H1 (cell line): Measurements from ENCODE around the gene ESYT2. TPM values are rescaled to one million over a fixed set of nuclear protein-coding genes. Genes with fewer than 3 reads are reported as not detected.

Source experiments
- CTCF ChIA-PET: fragments of 300-600 bp; sonication (Branson Sonifier 250); formaldehyde crosslinking; loops from one replicate; lab custom pipeline; 2021; ENCODE audit not compliant: partially characterized antibody; lab: Charles Lee
- POLR2A ChIA-PET: fragments of 300-600 bp; sonication (Branson Sonifier 250); formaldehyde crosslinking; loops from one replicate; lab custom pipeline; 2021; ENCODE audit warnings: inconsistent platforms; ENCODE audit not compliant: partially characterized antibody; lab: Charles Lee
- DNase-seq, 2 experiments: peaks; one replicate each; pipeline versions ENCODE4 v3.0.0 to v3.0.0-alpha.2; 2010 to 2022; ENCODE audit warnings: low spot score in 2 of 2, low read depth in 1 of 2, mixed read lengths in 1 of 2
- FAIRE-seq: peaks from 2 replicates; lab custom pipeline; 2011; peaks lifted over from hg19 to GRCh38; lab: Jason Lieb, UNC
- H2AFZ ChIP-seq: 2 replicates; pipeline ENCODE4 v1.8.1; 2012; ENCODE audit warnings: low read length, inconsistent platforms
- H2AK5ac ChIP-seq: 2 replicates; pipeline ENCODE4 v1.6.1; 2013; ENCODE audit warnings: low read depth, low read length
- H2BK120ac ChIP-seq: replicated peaks from 2 replicates; pipeline ENCODE3; 2013; ENCODE audit warnings: low read depth, low read length, inconsistent platforms
- H2BK12ac ChIP-seq: 2 replicates; pipeline ENCODE4 v1.6.1; 2013; ENCODE audit warnings: low read depth, low read length
- H2BK15ac ChIP-seq: 2 replicates; pipeline ENCODE4 v1.6.1; 2013; ENCODE audit warnings: low read length
- H2BK20ac ChIP-seq: 2 replicates; pipeline ENCODE4 v1.6.1; 2013; ENCODE audit warnings: low read length
- H2BK5ac ChIP-seq: 2 replicates; pipeline ENCODE4 v1.6.1; 2013; ENCODE audit warnings: low read depth, low read length
- H3K14ac ChIP-seq: 2 replicates; pipeline ENCODE4 v1.6.1; 2013; ENCODE audit warnings: inconsistent platforms; ENCODE audit not compliant: insufficient read length
- H3K18ac ChIP-seq: 2 replicates; pipeline ENCODE4 v1.6.1; 2013; ENCODE audit warnings: low read length; ENCODE audit errors: extremely low read depth
- H3K23ac ChIP-seq: 2 replicates; pipeline ENCODE4 v1.6.1; 2013; ENCODE audit warnings: inconsistent platforms; ENCODE audit not compliant: insufficient read length
- H3K23me2 ChIP-seq: 2 replicates; pipeline ENCODE4 v1.6.1; 2013; ENCODE audit warnings: low read depth, low read length
- H3K27ac ChIP-seq: 2 replicates; pipeline ENCODE4 v1.6.1; 2011; ENCODE audit warnings: low read depth, low read length, inconsistent platforms
- H3K27me3 ChIP-seq, 4 experiments: replicated peaks in 1 of 4; 1 replicate in 1 of 4; 2 replicates in 3 of 4; pipeline versions ENCODE4 v1.6.1 to v1.8.1; 2011 to 2013; ENCODE audit warnings: low read length in 3 of 4, mild to moderate bottlenecking in 3 of 4, inconsistent platforms in 2 of 4, mixed read lengths in 2 of 4, moderate library complexity in 1 of 4; ENCODE audit not compliant: control insufficient read depth in 3 of 4, insufficient read depth in 3 of 4; ENCODE audit errors: extremely low read depth in 1 of 4
- H3K36me3 ChIP-seq, 4 experiments: 2 replicates each; pipeline versions ENCODE4 v1.6.1 to v1.8.1; 2011 to 2013; ENCODE audit warnings: mild to moderate bottlenecking in 4 of 4, low read length in 3 of 4, moderate library complexity in 2 of 4, control low read depth in 1 of 4, inconsistent platforms in 1 of 4; ENCODE audit not compliant: insufficient read depth in 4 of 4, control insufficient read depth in 2 of 4
- H3K4ac ChIP-seq: replicated peaks from 2 replicates; pipeline ENCODE3; 2013; ENCODE audit warnings: low read length, low read depth, mixed read lengths, inconsistent platforms; ENCODE audit not compliant: insufficient read length
- H3K4me1 ChIP-seq, 4 experiments: replicated peaks in 1 of 4; 1 replicate in 1 of 4; 2 replicates in 3 of 4; pipeline versions ENCODE4 v1.6.1 to v1.8.1; 2011 to 2013; ENCODE audit warnings: low read length in 3 of 4, inconsistent platforms in 2 of 4, mixed read lengths in 1 of 4; ENCODE audit not compliant: insufficient read depth in 4 of 4, control insufficient read depth in 3 of 4
- H3K4me2 ChIP-seq, 2 experiments: 2 replicates each; pipeline versions ENCODE4 v1.6.1 to v1.8.1; 2011 to 2013; ENCODE audit warnings: low read depth in 2 of 2, low read length in 2 of 2, control low read depth in 1 of 2, inconsistent platforms in 1 of 2, mild to moderate bottlenecking in 1 of 2; ENCODE audit not compliant: insufficient read depth in 1 of 2
- H3K4me3 ChIP-seq, 4 experiments: fragments of 200-600, 300-600 bp in 1 of 4; sonication (generic), shearing (Covaris generic), sonication (Bioruptor Twin) in 1 of 4; 2 replicates each; pipeline versions ENCODE4 v1.5.1 to v1.8.1; 2011 to 2016; ENCODE audit warnings: low read length in 4 of 4, low read depth in 3 of 4, control low read depth in 2 of 4, inconsistent platforms in 2 of 4, mild to moderate bottlenecking in 2 of 4, mixed read lengths in 1 of 4, moderate library complexity in 1 of 4; ENCODE audit not compliant: insufficient read depth in 2 of 4; ENCODE audit errors: extremely low read depth in 1 of 4
- H3K56ac ChIP-seq: replicated peaks from 2 replicates; pipeline ENCODE3; 2013; ENCODE audit warnings: low read depth, mild to moderate bottlenecking, mixed read lengths, low read length, inconsistent platforms; ENCODE audit not compliant: insufficient read length
- H3K79me1 ChIP-seq: 2 replicates; pipeline ENCODE4 v1.6.1; 2013; ENCODE audit warnings: low read depth, low read length, control low read depth
- H3K79me2 ChIP-seq, 2 experiments: 2 replicates each; pipeline versions ENCODE4 v1.6.1 to v1.8.1; 2012 to 2013; ENCODE audit warnings: low read length in 2 of 2, mild to moderate bottlenecking in 2 of 2, inconsistent platforms in 1 of 2; ENCODE audit not compliant: insufficient read depth in 2 of 2, control insufficient read depth in 1 of 2
- H3K9ac ChIP-seq, 4 experiments: replicated peaks in 1 of 4; 1 replicate in 1 of 4; 2 replicates in 3 of 4; pipeline versions ENCODE4 v1.6.1 to v1.8.1; 2011 to 2013; ENCODE audit warnings: low read depth in 3 of 4, low read length in 3 of 4, control low read depth in 2 of 4, mild to moderate bottlenecking in 2 of 4, moderate library complexity in 2 of 4, inconsistent platforms in 1 of 4; ENCODE audit errors: extremely low read depth in 1 of 4
- H3K9me3 ChIP-seq, 2 experiments: 2 replicates each; pipeline versions ENCODE4 v1.6.1 to v1.8.1; 2012 to 2013; ENCODE audit warnings: mild to moderate bottlenecking in 2 of 2, moderate library complexity in 2 of 2, control low read depth in 1 of 2, inconsistent platforms in 1 of 2, low read depth in 1 of 2, low read length in 1 of 2, mixed read lengths in 1 of 2; ENCODE audit not compliant: insufficient read depth in 2 of 2
- H4K20me1 ChIP-seq, 2 experiments: replicated peaks in 1 of 2; 2 replicates each; pipeline versions ENCODE3 to v1.8.1; 2011 to 2013; ENCODE audit warnings: inconsistent platforms in 2 of 2, low read length in 2 of 2, mild to moderate bottlenecking in 1 of 2; ENCODE audit not compliant: insufficient read depth in 2 of 2, control insufficient read depth in 1 of 2
- H4K5ac ChIP-seq: 2 replicates; pipeline ENCODE4 v1.6.1; 2013; ENCODE audit warnings: low read length, low read depth, mixed read lengths, inconsistent platforms; ENCODE audit not compliant: insufficient read length
- H4K8ac ChIP-seq: 2 replicates; pipeline ENCODE4 v1.8.0; 2013; ENCODE audit warnings: mild to moderate bottlenecking, moderate library complexity, low read length, inconsistent platforms; ENCODE audit not compliant: insufficient read depth; ENCODE audit errors: extremely low read depth
- H4K91ac ChIP-seq: replicated peaks from 2 replicates; pipeline ENCODE3; 2013; ENCODE audit warnings: low read length, mixed read lengths, inconsistent platforms; ENCODE audit not compliant: insufficient read length
- HDAC2 ChIP-seq, 2 experiments: fragments of 300-600 bp in 1 of 2; sonication (generic) in 1 of 2; IDR thresholded peaks; 2 replicates each; pipeline ENCODE4 v1.6.1; 2011 to 2012; ENCODE audit warnings: low read depth in 2 of 2, low read length in 2 of 2, mild to moderate bottlenecking in 2 of 2, moderate library complexity in 2 of 2, borderline replicate concordance in 1 of 2, inconsistent platforms in 1 of 2
- HDAC6 ChIP-seq: IDR thresholded peaks from one replicate; pipeline ENCODE4 v1.7.1; 2012; ENCODE audit warnings: low read depth, mild to moderate bottlenecking, inconsistent platforms, low read length, moderate library complexity
- NANOG ChIP-seq: IDR thresholded peaks from 2 replicates; pipeline ENCODE4 v1.6.1; 2011; ENCODE audit warnings: low read length, low read depth, mild to moderate bottlenecking, inconsistent platforms; ENCODE audit not compliant: insufficient read depth, poor library complexity, severe bottlenecking
- POU5F1 ChIP-seq: IDR thresholded peaks from 2 replicates; pipeline ENCODE4 v1.6.1; 2011; ENCODE audit warnings: low read depth, mild to moderate bottlenecking, low read length, moderate library complexity
- RAD21 ChIP-seq, 2 experiments: IDR thresholded peaks in 1 of 2; conservative IDR thresholded peaks in 1 of 2; 2 replicates each; pipeline ENCODE4 v1.6.1; 2011; ENCODE audit warnings: low read depth in 2 of 2, low read length in 2 of 2, improper control_type of control experiment in 1 of 2, inconsistent platforms in 1 of 2, mild to moderate bottlenecking in 1 of 2, moderate library complexity in 1 of 2
- RNF2 ChIP-seq: fragments of 200-900, 300-1000 bp; sonication (generic); IDR thresholded peaks from 2 replicates; pipeline ENCODE4 v1.7.1; 2016; ENCODE audit warnings: borderline replicate concordance, low read depth, mild to moderate bottlenecking, antibody characterized with exemption, low read length; ENCODE audit not compliant: poor library complexity, severe bottlenecking; ENCODE audit errors: missing control alignments
- SIN3A ChIP-seq, 2 experiments: IDR thresholded peaks in 1 of 2; conservative IDR thresholded peaks in 1 of 2; 2 replicates each; pipeline ENCODE4 v1.6.1; 2011 to 2012; ENCODE audit warnings: low read length in 2 of 2, improper control_type of control experiment in 1 of 2, low read depth in 1 of 2, mild to moderate bottlenecking in 1 of 2
- SIX5 ChIP-seq: IDR thresholded peaks from 2 replicates; pipeline ENCODE4 v1.6.1; 2011; ENCODE audit warnings: mild to moderate bottlenecking, low read depth, low read length
- SP2 ChIP-seq: IDR thresholded peaks from 2 replicates; pipeline ENCODE4 v1.6.1; 2012; ENCODE audit warnings: mild to moderate bottlenecking, low read length, inconsistent platforms
- WGBS, 2 experiments: shearing (Covaris generic) in 1 of 2; methylation state at CpG; one replicate each; pipeline versions ENCODE4 v1.1.6 to v1.1.7; 2013 to 2015; ENCODE audit warnings: low lambda C conversion rate in 2 of 2, mixed read lengths in 2 of 2, inconsistent platforms in 1 of 2, low coverage in 1 of 2, missing lambda C conversion rate in 1 of 2; ENCODE audit not compliant: insufficient replicate concordance in 2 of 2, insufficient coverage in 1 of 2, insufficient read length in 1 of 2; ENCODE audit errors: extremely low coverage in 1 of 2, missing lambda C conversion rate in 1 of 2; 5-methylcytosine and 5-hydroxymethylcytosine counted together
- polyA plus RNA-seq, 7 experiments: library from polyadenylated mRNA; depleted of rRNA in 3 of 7; stranded (reverse) in 5 of 7; unstranded in 2 of 7; fragments of >200 nt in 5 of 7; fragments of 200-250 nt in 2 of 7; gene quantifications; 1 replicate in 5 of 7; 2 replicates in 1 of 7; 4 replicates in 1 of 7; pipeline versions ENCODE4 v1.2.1 to v1.2.3, GENCODE V29; 2011 to 2013; ENCODE audit warnings: missing spikeins in 2 of 7, mixed read lengths in 2 of 7
- total RNA-seq: library from RNA; stranded (reverse); fragmentation: NEBNext Ultra II Directional; extraction: Animal tissue kit (Norgen Biotek cat#: 25700); gene quantifications from 2 replicates; pipeline ENCODE4 v1.2.1, GENCODE V29; 2021

Gene ESYT2
- total and polyA plus RNA-seq, 2 of the 8 experiments (the other 6 are each of a cell fraction or from before 2014, with no cell fraction given), result 27.0 to 37.5 TPM

DNA sequence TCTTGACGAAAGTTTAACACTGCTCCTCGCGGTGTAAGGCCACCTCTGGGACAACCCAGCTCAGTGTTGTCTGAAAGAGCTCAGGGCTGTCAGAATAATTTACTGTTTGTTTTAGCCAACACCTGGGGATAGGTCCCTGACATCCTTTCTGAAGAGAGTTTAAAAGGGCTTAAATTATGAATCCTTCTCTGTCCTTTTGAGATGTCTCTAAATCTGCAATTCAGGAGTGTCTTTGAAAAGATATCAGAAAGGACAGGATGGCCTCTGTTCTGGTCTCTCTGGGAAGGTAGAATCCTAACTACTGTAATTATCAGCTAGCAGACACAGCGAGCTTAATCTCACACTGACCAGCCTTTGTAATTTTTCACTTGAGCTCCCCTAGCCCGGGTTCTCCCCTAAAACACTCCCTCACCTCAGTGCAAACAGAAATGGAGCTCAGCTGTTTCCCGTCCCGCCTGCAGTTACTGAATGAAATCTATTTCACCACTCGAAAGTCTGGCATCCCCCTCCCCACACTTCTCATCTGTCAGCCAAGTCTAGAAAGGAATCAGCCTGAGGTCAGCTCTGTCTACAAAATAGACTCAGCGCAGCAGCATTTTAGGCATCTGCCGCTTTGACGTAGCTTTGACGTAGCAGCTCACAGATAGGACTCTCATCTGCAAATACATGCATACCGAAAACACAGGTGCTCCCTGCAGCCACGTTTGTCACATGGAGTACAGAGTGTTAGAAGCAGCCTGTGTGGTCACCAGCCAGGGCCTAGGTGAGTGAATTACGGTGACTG lies 31.9 kb upstream of the ESYT2 start:
- Histone ChIP-seq H2BK20ac (no peak overlapping the region), H3K23me2 (peaks cover 6% of the 10 kb centered on the region; the same call in 1 of the 2 replicates), H3K18ac (peak overlapping the region; percentile 3; the same call in 1 of the 2 replicates), H4K8ac (no peak overlapping the region), H2BK120ac (no peak overlapping the region), H3K23ac (no peak overlapping the region), H2AK5ac (no peak overlapping the region), H3K4me1 (peaks cover 9 to 28% (median 18%) of the 10 kb centered on the region in 4 experiments; a peak in 6 of 7 replicates), H3K36me3 (no peaks in the 10 kb centered on the region), H3K27me3 (no peaks in the 10 kb centered on the region; a peak in 1 of 7 replicates), H3K14ac (no peak overlapping the region), H2BK12ac (no peak overlapping the region; the same call in 1 of the 2 replicates), H3K4ac (no peak overlapping the region), H4K5ac (peak overlapping the region; percentile 3), H3K4me3 (peak overlapping the region in 1 of 4 experiments; percentile 20; a peak in 1 of 8 replicates), H3K79me1 (no peaks in the 10 kb centered on the region; the same call in 1 of the 2 replicates), H3K4me2 (peak overlapping the region; percentile 42 to 50; a peak in 3 of 4 replicates), H3K9me3 (no peaks in the 10 kb centered on the region), H4K91ac (no peak overlapping the region), H3K9ac (no peak overlapping the region), H2BK5ac (no peak overlapping the region), H2BK15ac (0 out of 2 replicates have a peak overlapping the region, but pooled peaks have one; percentile 4), H3K79me2 (peaks cover 2 to 38% of the 10 kb centered on the region in 2 experiments; a peak in 2 of 4 replicates), H3K56ac (no peak overlapping the region), H3K27ac (no peak overlapping the region), H4K20me1 (no peaks in the 10 kb centered on the region), H2AFZ (no peak overlapping the region)
- ChIA-PET CTCF (interaction anchor here (0.5 to 2.4 kb wide), 11 partner anchors 11 to 416 kb away, joined by 3 to 10 read pairs (median 3); no protein-coding TSS in a partner anchor), POLR2A (interaction anchor here (0.7 to 1.3 kb wide), 2 partner anchors 11 to 19 kb away, joined by 3 read pairs; no protein-coding TSS in a partner anchor)
- WGBS, 2 experiments, result 50% methylated on average over 15 of the region's 15 CpGs; no CpG with 5 or more reads in 1 of the 2 experiments
- FAIRE-seq, result no peak
- DNase-seq, result no peak
- TF ChIP-seq RNF2 (no peak), SP2 (no peak), POU5F1 (no peak), NANOG (no peak), HDAC6 (no peak), HDAC2 (IDR thresholded peaks at IDR 0.05; ENCODE audit: borderline replicate concordance in 1 of 2, low read depth in 2 of 2, low read length in 2 of 2) (no peak), RAD21 (IDR thresholded peaks at IDR 0.05 in 1 of 2, conservative IDR thresholded peaks at IDR 0.05 in 1 of 2; ENCODE audit: low read depth in 2 of 2, low read length in 2 of 2) (no peak), SIX5 (no peak), SIN3A (conservative IDR thresholded peaks at IDR 0.05 in 1 of 2, IDR thresholded peaks at IDR 0.05 in 1 of 2; ENCODE audit: low read depth in 1 of 2, low read length in 2 of 2) (0 out of 4 replicates have a peak, but pooled peaks of 1 of the 2 experiments have one; percentile 26)
